Measurements from ENCODE around the gene ADAM23.

The ADAM23 gene

GRCh38 chr2:206512999-206513398 is 69.7 kb downstream of the ADAM23 start:
- no peak for DNase-seq

- DNase-seq: no peak
Observed at GRCh38 chr2:206515580-206515979, 72.2 kb downstream of the ADAM23 start.

- no peak for DNase-seq
Observed at GRCh38 chr2:206518997-206519396, 75.7 kb downstream of the ADAM23 start.

GRCh38 chr2:206520450-206520849 is 77.1 kb downstream of the ADAM23 start:
- no peak for DNase-seq

GRCh38 chr2:206521115-206521514 is 77.8 kb downstream of the ADAM23 start:
- DNase-seq: no peak

GRCh38 chr2:206521612-206522011 is 78.3 kb downstream of the ADAM23 start:
- DNase-seq: no peak

- no peak for DNase-seq
Observed at GRCh38 chr2:206526416-206526815, 83.1 kb downstream of the ADAM23 start.

- no peak for DNase-seq
Observed at GRCh38 chr2:206527153-206527552, 83.8 kb downstream of the ADAM23 start.

GRCh38 chr2:206530727-206531126 is 87.4 kb downstream of the ADAM23 start:
- no peak for DNase-seq

GRCh38 chr2:206531996-206532543 is 88.7 kb downstream of the ADAM23 start:
- no peak for DNase-seq

GRCh38 chr2:206533977-206534376 is 90.6 kb downstream of the ADAM23 start:
- no peak for DNase-seq

- no peak for DNase-seq
Observed at GRCh38 chr2:206535260-206535986, 92.1 kb downstream of the ADAM23 start.

GRCh38 chr2:206540757-206541156 is 97.4 kb downstream of the ADAM23 start:
- no peak for DNase-seq

- no peak for DNase-seq
Observed at GRCh38 chr2:206543073-206543472, 99.7 kb downstream of the ADAM23 start.

- DNase-seq: no peak
Observed at GRCh38 chr2:206548383-206548782, 105.1 kb downstream of the ADAM23 start.

GRCh38 chr2:206555721-206556120 is 112.4 kb downstream of the ADAM23 start:
- DNase-seq: no peak

GRCh38 chr2:206556357-206556949 is 113.1 kb downstream of the ADAM23 start:
- no peak for DNase-seq

GRCh38 chr2:206557321-206557720 is 114.0 kb downstream of the ADAM23 start:
- DNase-seq: no peak

- no peak for DNase-seq
Observed at GRCh38 chr2:206558492-206558891, 115.2 kb downstream of the ADAM23 start.

GRCh38 chr2:206561962-206562361 is 118.6 kb downstream of the ADAM23 start:
- no peak for DNase-seq

GRCh38 chr2:206562375-206562774 is 119.0 kb downstream of the ADAM23 start:
- no peak for DNase-seq

GRCh38 chr2:206563374-206563773 is 120.0 kb downstream of the ADAM23 start:
- no peak for DNase-seq

- DNase-seq: no peak
Observed at GRCh38 chr2:206565666-206566065, 122.3 kb downstream of the ADAM23 start.

- no peak for DNase-seq
Observed at GRCh38 chr2:206569470-206569869, 126.1 kb downstream of the ADAM23 start.

- DNase-seq: no peak
Observed at GRCh38 chr2:206570199-206570598, 126.9 kb downstream of the ADAM23 start.
